Measurements from ENCODE around the gene NOC3L. TPM values are rescaled to one million over a fixed set of nuclear protein-coding genes. Genes with fewer than 3 reads are reported as not detected.
"Not testable (repeated sequence)": the region's sequence is repeated elsewhere in the genome, so short reads cannot be mapped to it uniquely, and the experiment has no call there.

Gene NOC3L
- total RNA-seq, 1 donor = 39.7 TPM

DNA sequence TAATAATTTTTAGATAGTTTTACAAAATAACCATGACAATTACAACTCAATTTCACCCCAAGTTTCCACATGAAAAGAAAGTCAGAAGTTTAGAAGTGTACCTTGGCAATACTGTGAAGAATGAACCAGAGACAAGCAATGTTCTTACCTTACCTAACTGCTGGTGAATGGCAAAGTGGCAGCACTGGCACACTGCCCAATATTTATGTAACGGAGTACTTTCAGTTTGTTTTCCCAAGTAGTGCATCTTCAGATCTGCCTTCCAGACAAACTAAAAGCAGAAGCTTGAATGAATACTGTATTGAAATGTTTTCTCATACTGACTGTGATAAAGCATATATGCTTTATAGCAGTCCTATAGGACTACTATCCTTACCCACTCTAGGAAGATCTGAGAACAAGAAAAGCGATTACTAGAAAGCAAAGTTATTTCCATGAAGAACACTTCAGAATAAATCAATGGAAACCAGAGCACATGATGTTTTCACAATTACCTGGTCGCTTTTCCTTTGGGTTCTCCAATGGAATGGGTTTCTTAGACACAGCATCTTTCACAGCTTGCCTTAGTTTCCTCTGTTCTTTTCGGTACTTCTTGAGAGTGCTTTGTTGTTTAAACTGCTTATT lies 1.5 kb downstream of the NOC3L start:
- DNase-seq (ENCODE audit: low read depth) = peak; percentile 52
- TF ChIP-seq, protein P1, sequence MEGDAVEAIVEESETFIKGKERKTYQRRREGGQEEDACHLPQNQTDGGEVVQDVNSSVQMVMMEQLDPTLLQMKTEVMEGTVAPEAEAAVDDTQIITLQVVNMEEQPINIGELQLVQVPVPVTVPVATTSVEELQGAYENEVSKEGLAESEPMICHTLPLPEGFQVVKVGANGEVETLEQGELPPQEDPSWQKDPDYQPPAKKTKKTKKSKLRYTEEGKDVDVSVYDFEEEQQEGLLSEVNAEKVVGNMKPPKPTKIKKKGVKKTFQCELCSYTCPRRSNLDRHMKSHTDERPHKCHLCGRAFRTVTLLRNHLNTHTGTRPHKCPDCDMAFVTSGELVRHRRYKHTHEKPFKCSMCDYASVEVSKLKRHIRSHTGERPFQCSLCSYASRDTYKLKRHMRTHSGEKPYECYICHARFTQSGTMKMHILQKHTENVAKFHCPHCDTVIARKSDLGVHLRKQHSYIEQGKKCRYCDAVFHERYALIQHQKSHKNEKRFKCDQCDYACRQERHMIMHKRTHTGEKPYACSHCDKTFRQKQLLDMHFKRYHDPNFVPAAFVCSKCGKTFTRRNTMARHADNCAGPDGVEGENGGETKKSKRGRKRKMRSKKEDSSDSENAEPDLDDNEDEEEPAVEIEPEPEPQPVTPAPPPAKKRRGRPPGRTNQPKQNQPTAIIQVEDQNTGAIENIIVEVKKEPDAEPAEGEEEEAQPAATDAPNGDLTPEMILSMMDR (IDR thresholded peaks at IDR 0.05; ENCODE audit: insufficient read depth, low read depth, low read length) = no peak
- H3K4me3 ChIP-seq (ENCODE audit: low read depth, low read length) = peak overlapping the region; percentile 87

GRCh38 chr10:94358480-94358879 lies 4.3 kb downstream of the NOC3L start:
- TF ChIP-seq, protein P1 (IDR thresholded peaks at IDR 0.05; ENCODE audit: insufficient read depth, low read depth, low read length) = no peak
- DNase-seq (ENCODE audit: low read depth) = peak; percentile 93
- peak overlapping the region; percentile 50 for H3K4me3 ChIP-seq (ENCODE audit: low read depth, low read length)

- H3K4me3 ChIP-seq (ENCODE audit: low read depth, low read length) = no peak overlapping the region
- TF ChIP-seq, protein P1 (IDR thresholded peaks at IDR 0.05; ENCODE audit: insufficient read depth, low read depth, low read length) = no peak
- DNase-seq (ENCODE audit: low read depth) = no peak
Observed at GRCh38 chr10:94357193-94357592, 5.5 kb downstream of the NOC3L start.

DNA sequence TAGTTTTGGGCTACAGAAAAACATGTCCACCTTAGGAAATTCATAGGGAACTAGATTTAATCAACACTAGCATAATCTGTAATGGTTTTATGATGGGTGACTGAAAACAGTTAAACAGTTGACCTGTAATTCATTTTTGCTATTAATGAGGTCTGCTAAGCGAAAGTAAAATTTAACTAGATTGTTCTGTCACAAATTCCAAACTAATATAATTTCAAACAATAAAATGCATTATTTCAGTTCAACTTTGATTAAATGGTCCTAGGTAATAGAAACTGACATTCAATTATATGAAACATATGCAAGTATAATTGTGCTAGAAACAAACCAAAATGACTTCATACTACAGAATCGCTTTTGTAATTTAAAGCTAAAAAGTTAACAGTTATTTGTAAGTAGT lies 6.9 kb downstream of the NOC3L start:
- no peak for DNase-seq (ENCODE audit: low read depth)
- no peak overlapping the region for H3K4me3 ChIP-seq (ENCODE audit: low read depth, low read length)
- TF ChIP-seq, protein P1 (IDR thresholded peaks at IDR 0.05; ENCODE audit: insufficient read depth, low read depth, low read length) = no peak

- no peak for DNase-seq (ENCODE audit: low read depth)
- TF ChIP-seq, protein P1 (IDR thresholded peaks at IDR 0.05; ENCODE audit: insufficient read depth, low read depth, low read length) = no peak
- no peak overlapping the region for H3K4me3 ChIP-seq (ENCODE audit: low read depth, low read length)
Observed at GRCh38 chr10:94353336-94353735, 9.4 kb downstream of the NOC3L start.

GRCh38 chr10:94351089-94351488 lies 11.7 kb downstream of the NOC3L start:
- no peak overlapping the region for H3K4me3 ChIP-seq (ENCODE audit: low read depth, low read length)
- TF ChIP-seq, protein P1 (IDR thresholded peaks at IDR 0.05; ENCODE audit: insufficient read depth, low read depth, low read length) = no peak
- no peak for DNase-seq (ENCODE audit: low read depth)

DNA sequence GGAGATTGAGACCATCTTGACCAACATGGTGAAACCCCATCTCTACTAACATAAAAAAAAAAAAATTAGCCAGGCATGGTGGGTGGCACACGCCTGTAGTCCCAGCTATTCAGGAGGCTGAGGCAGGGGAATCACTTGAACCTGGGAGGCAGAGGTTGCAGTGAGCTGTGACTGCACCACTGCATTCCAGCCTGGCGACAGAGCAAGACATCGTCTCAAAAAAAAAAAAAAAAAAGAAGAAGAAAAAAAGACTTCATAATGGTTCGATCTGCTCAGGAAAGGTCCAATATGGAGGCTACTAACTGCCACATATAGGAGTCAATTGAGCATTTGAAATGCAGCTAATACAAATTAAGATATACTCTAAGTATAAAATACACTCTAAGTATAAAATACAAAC lies 12.2 kb downstream of the NOC3L start:
- not testable (repeated sequence) for DNase-seq (ENCODE audit: low read depth); H3K4me3 ChIP-seq (ENCODE audit: low read depth, low read length)
